IMR-90 (cell line): ENCODE measurements around the gene ZBTB4.
A peak's percentile ranks its signal among the peaks of the same experiment; 100 is the strongest.

Experiments
- BHLHE40 ChIP-seq: fragments of 150-350 bp; IDR thresholded peaks from 2 replicates; pipeline ENCODE4 v1.6.1; 2016; ENCODE audit warnings: mild to moderate bottlenecking, low read depth, low read length
- CEBPB ChIP-seq: IDR thresholded peaks from 2 replicates; pipeline ENCODE4 v1.6.1; 2012; ENCODE audit warnings: low read depth, low read length, improper control_type of control experiment
- CTCF ChIP-seq: conservative IDR thresholded peaks from 2 replicates; pipeline ENCODE4 v1.5.1; 2012; ENCODE audit warnings: mild to moderate bottlenecking, low read depth, low read length, improper control_type of control experiment
- MXI1 ChIP-seq: IDR thresholded peaks from 2 replicates; pipeline ENCODE4 v1.6.1; 2012; ENCODE audit warnings: low read depth, mild to moderate bottlenecking, low read length, moderate library complexity, borderline replicate concordance
- POLR2A ChIP-seq: IDR thresholded peaks from 2 replicates; pipeline ENCODE4 v1.6.1; 2012; ENCODE audit warnings: mild to moderate bottlenecking, low read depth, low read length
- RAD21 ChIP-seq: IDR thresholded peaks from 2 replicates; pipeline ENCODE4 v1.6.1; 2012; ENCODE audit warnings: low read length, improper control_type of control experiment
- SMC3 ChIP-seq: fragments of 150-350 bp; IDR thresholded peaks from 2 replicates; pipeline ENCODE4 v1.6.1; 2016; ENCODE audit warnings: low read depth, mild to moderate bottlenecking, antibody characterized with exemption, low read length, moderate library complexity
- TF ChIP-seq, protein P1 (sequence below): fragments of 150-350 bp; IDR thresholded peaks from 2 replicates; pipeline ENCODE4 v1.6.1; 2016; ENCODE audit warnings: low read depth, mild to moderate bottlenecking, low read length, moderate library complexity, borderline replicate concordance

- TF ChIP-seq CTCF (no peak), SMC3 (no peak), RAD21 (no peak), MXI1 (no peak), BHLHE40 (no peak), POLR2A (peak; percentile 41; the same call in 1 of the 2 replicates), CEBPB (no peak)
- TF ChIP-seq, protein P1, sequence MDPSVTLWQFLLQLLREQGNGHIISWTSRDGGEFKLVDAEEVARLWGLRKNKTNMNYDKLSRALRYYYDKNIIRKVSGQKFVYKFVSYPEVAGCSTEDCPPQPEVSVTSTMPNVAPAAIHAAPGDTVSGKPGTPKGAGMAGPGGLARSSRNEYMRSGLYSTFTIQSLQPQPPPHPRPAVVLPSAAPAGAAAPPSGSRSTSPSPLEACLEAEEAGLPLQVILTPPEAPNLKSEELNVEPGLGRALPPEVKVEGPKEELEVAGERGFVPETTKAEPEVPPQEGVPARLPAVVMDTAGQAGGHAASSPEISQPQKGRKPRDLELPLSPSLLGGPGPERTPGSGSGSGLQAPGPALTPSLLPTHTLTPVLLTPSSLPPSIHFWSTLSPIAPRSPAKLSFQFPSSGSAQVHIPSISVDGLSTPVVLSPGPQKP: no peak
These were observed 887 bp downstream of the ZBTB4 start for GRCh38 chr17:7478276-7479212.
